ENCODE measurements around the gene ERFE.

The ERFE gene

DNA sequence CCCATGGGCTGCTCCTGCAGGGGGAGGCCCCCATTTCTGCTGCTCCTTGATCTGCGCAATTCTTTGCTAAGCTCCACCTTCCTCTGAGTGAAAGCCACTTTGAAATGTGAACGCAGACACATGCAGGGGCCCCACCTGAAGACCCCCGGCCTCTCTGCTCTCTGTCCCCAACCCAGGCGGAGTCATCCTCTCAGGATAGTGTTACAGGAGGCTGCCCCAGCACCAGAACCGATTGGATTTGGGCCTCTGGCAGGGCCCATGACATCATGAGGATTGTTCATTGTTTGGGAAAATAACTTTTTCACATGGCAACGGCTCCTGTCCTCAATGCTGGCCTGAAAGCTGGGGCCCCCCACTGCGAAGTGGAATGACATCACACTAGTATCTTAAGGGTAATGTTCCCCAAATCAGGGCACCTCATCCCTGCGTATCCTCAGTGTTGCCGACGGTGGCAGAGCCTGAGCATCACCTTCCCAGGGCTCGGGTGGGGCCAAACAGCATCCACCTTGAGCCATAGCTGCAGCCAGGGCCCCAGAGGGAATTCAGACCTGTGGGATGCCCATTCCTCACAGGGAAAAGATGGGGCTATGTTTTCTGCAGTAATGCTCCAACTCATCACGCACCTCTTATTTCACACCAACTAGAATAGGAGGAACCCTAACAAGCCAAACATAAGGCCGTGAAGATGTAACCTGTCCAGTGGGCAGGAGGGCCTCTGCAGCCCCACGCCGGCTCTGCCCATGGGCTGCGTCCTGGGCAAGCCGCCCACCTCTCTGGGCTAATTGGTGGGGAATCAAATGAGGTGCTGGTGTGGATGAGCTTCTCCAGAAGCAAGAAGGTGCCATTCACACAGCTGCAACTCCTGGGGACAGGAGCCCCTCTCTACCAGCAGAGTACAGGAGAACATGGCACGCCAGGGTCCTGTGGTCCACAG lies 2.7 kb upstream of the ERFE start:
- no peak for DNase-seq (ENCODE audit: low read depth)

DNA sequence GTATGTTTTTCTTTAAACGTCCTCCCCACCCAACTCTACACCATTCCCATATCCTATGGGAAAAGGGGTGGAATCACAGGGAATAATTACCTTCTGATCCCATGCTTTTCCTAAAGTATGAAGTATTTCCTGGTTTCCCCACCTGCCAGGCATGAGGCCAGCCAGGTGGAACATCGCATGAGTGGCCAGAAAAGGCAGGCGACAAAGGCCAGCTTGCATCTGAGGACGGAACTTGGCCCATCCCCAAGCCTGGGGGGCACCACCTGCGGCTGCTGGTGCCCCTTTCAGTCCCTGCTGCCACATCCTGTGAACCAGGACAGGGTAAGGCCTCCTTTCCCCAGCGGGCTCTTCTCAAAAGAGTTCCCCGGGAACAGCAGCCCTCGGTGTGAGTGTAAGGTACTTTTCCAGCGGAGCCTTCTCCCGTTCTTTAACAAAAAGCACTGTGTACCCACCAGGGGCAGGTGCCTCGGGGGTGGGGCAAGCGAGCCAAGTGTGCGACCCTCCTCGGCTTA lies 1.2 kb upstream of the ERFE start:
- no peak for DNase-seq (ENCODE audit: low read depth)

DNA sequence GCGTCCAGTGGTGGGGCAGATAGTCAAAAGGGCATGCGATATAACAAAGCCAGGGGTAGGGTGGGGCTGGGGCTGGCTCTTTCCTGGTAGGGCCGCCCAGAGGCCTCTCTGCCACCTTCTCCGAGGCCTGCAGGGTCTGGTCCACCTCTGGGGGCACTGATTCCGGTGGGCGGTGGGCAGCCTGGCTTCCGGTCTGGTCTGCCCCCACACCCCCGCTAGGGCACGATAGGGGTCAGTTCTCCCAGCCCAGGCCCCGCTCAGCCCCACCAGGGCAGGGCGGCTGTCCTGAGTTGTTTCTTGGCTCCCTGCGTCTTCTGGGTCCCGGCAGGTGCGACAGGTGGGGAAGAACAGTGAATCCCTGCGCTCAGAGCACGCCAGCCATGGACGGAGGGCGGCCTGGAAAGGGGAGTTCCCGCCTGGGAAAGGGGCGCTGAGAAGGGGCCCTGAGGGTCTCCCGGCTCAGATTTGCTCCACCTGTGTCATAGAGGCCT lies 707 bp upstream of the ERFE start:
- no peak for DNase-seq (ENCODE audit: low read depth)

DNA sequence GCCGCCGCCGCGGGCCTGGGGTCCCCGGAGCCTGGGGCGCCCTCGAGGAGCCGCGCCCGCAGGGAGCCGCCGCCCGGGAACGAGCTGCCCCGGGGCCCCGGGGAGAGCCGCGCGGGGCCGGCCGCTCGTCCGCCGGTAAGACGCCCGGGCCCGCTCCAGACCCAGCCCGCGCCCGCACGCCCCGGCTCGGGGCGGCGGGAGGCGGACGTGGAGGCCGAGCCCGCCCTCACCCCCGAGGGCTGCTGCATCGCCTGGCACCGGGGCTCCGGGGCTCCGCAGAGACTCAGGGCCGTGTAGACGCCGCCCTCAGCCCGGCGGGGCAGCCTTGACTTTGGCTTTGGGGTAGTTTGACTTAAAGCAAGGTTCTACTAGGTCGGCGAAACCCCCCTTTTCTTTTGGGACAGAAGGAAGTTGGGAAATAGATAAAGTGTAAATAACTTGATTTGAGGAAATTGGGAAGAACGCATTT lies 335 bp downstream of the ERFE start:
- DNase-seq (ENCODE audit: low read depth) = no peak

DNA sequence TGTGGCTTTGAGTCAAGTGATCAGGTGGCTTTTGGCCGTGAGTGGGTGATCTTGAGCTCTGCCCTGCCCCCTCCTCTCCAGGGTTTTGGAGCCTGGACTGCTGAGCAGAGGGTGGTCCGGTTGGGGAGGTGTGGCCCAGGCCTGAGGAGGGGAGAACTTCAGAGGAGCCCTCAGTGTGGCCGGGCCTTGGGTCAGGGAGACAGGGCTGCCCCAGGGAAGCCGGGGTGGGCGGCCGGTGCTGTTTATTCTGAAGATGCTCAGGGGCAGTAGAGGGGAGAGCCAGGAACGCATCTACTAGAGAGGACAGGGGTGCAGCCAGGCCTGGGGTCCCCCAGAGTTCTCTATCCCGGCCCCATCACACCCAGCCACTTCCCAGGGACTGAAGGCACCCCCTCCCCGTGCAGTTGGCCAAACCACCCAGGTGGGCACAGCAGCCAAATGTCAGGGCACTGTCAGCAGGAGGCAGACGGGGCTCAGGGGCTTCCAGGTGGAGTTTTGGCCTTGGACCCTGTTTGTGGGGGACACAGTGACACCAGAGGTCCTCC lies 963 bp downstream of the ERFE start:
- no peak for DNase-seq (ENCODE audit: low read depth)

DNA sequence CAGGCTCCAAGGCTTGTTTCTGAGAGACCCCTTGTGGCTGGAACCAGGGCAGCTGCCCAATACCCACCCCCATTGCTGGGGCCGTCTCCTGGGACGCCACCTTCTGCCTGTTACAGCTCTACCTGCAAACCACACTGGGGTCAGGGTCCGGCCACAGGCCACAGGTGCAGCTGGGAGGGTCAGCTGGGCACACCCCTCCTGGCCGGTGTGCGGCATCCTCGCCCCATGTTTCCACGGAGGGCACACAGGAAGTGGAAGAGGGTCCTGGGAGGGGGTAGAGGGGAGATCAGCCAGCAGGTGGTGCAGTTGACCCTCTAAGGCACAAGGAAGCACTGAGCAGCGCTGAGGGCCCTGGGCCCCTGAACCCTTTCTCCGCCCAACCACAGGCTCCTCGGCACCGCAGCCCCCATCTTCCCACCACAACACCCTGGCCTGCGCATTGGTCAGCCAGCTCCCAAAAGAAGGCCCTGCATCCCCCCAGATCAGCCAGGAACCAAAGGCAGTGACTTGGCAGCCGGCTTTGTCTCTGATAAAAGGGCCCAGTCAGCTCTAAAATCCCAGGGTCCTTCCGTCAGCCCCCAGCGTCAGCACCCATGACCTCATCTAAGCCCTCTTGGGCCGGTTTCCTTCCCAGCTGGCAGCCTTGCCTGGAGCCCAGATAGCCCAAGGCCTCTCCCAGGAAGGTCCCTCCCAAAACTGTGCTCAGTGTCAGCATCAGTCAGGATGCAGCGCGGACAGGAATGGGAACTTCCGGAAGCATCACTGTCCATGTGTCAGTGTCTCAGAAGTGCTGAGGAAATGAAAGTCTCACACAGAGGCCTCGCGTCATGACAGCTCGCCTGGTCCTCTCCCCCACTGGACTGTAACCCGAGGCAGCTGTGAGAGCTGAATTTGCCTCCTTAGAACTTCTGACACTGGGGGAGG lies 1.7 kb downstream of the ERFE start:
- DNase-seq (ENCODE audit: low read depth) = no peak

DNA sequence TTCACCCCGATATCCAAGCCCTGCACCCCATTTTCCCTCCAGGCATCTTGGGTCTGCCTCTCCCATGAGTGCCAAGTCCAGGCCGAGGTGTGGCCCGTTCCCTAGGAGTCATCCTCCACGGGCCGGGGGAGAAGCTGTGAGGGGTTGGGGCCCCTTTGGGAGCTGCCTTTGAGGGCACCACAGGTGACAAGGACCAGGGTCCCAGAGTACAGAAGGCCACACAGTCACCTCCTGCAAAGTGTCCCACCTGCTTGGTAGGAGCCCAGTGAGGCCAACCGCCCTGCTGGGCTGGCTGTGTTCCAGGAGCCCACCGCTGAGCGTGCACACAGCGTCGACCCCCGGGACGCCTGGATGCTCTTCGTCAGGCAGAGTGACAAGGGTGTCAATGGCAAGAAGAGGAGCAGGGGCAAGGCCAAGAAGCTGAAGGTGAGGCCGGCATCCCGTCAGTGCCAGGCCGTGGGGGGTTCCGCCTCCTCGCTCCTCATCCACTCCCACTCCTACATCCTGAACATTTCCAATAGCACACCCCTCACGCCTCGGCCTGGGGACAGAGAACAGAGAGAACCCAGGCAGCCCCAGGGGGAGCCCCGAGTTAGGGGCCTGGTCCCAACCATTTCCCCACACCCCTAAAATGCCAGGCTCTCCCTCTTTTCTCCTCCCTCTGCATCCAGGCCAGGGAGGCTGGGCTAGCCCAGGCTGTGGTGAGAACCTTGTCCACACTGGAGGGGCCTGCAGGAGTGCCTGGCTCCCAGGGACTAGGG lies 2.7 kb downstream of the ERFE start:
- no peak for DNase-seq (ENCODE audit: low read depth)

DNA sequence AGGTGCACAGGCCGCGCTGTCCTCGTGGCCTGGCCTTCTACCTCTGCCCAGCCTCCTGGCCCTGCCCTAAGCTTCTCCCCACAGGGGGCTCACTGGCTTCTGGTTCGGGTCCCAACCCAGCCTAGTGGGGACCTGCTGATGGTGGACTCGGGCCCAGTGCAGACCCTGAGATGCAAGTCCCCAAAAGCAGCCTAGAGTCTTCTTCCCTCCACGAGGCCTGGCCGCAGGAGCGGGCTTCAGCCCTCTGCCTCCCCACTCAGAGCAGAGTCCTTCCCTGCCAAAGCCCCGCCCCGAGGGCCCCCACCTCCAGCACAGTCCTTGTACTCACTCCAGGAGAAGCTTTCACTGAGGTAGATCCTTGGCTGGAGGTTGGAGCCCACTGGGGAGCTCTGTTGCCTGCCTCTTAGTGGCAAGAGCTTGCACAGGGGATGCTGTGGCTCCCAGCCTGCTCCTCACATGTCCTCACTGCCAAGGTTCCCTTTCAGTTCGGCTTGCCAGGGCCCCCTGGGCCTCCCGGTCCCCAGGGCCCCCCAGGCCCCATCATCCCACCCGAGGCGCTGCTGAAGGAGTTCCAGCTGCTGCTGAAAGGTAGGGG lies 3.6 kb downstream of the ERFE start:
- DNase-seq (ENCODE audit: low read depth) = no peak

DNA sequence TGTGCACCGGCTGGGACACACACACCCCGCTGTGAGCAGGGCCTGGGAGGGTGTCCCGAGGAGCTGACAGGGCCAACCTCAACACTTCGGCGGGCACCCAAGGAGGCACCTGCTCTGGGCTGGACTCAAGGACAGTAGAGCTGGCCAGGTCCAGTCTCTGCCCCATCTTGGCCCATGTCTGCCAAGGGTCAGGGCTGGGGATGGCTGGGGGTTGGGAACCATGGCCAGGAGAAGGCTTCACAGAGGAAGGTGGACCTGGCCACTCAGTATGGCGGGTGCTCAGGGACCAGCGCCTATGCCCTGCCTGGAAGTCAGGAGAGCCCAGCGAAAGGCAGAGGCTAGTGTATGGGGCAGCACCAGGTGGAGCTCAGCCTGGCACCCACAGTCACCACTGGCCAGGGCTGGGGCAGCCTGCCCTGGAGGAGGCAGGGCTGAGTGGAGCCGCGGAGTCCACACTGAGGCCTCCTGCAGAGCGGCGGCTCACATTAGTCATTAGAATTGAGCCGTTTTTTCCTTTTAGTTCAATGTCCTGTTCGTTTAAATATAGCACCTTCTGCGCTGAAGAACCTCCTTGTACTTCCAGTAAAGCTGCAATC lies 4.2 kb downstream of the ERFE start:
- DNase-seq (ENCODE audit: low read depth) = no peak

DNA sequence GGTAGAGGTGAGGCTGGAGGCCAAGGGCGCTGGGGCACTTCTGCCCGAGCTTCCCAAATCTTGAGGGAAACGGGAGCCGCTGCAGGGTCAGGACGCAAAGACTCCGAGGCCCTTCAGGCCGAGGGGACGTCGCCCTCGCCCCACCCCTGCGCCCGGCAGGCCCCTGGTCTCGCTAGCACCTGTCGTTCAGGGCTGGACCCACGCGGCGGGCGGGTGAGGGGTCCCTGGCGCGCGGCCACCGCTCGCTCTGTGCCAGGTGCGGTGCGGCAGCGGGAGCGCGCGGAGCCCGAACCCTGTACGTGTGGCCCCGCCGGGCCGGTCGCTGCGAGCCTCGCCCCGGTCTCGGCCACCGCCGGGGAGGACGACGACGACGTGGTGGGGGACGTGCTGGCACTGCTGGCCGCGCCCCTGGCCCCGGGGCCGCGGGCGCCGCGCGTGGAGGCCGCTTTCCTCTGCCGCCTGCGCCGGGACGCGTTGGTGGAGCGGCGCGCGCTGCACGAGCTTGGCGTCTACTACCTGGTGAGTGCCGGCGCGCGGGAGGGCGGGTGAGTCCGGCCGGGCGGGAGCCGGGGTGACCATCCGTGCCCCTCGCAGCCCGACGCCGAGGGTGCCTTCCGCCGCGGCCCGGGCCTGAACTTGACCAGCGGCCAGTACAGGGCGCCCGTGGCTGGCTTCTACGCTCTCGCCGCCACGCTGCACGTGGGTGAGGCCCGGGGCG lies 4.9 kb downstream of the ERFE start:
- no peak for DNase-seq (ENCODE audit: low read depth)

DNA sequence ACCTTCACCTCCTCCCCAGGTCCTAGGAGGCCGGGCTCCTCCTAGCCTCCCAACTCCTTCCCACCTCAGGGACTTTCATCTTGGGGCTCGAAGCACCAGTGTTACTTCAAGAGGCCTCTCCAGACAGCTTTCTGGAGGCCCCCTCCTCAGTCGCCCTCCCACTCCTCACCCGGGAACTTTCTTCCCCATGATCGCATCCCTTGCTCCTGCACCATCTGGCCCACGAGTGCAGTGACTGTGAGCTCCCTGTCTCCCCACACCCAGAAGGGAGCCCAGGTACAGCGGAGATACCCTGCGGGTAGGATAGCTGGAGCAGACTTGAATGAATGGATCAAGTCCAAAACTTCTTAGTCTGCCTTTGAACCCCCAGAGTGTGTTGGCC lies 6.1 kb downstream of the ERFE start:
- no peak for DNase-seq (ENCODE audit: low read depth)

DNA sequence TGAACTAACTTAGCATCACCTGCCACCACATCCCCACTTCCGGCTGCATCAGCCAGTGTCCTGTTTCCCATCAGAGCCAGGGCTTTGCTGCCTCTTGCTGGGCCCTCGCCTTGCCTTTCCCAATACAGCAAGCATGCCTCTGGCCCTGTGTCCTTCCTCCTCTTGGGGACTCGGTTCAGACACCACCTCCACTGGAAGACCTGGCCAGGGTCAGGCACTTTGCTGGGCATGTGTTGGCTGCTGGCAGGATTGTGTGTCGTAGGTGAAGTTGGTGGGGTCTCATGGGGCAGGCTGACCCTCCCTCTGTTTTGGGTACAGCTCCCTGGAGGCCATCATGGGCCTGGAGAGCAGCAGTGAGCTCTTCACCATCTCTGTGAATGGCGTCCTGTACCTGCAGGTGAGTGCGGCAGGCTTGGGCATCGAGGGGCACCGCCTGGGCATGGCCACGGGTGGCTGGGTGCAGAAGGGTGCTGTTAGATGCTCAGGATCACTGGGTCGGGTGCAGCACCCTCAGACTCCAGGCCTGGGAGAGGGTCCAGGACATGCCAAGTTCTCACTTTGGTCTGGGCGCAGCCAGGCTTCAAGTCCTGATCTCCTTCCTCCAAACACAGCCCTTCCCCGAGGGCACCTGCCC lies 6.6 kb downstream of the ERFE start:
- DNase-seq (ENCODE audit: low read depth) = no peak

DNA sequence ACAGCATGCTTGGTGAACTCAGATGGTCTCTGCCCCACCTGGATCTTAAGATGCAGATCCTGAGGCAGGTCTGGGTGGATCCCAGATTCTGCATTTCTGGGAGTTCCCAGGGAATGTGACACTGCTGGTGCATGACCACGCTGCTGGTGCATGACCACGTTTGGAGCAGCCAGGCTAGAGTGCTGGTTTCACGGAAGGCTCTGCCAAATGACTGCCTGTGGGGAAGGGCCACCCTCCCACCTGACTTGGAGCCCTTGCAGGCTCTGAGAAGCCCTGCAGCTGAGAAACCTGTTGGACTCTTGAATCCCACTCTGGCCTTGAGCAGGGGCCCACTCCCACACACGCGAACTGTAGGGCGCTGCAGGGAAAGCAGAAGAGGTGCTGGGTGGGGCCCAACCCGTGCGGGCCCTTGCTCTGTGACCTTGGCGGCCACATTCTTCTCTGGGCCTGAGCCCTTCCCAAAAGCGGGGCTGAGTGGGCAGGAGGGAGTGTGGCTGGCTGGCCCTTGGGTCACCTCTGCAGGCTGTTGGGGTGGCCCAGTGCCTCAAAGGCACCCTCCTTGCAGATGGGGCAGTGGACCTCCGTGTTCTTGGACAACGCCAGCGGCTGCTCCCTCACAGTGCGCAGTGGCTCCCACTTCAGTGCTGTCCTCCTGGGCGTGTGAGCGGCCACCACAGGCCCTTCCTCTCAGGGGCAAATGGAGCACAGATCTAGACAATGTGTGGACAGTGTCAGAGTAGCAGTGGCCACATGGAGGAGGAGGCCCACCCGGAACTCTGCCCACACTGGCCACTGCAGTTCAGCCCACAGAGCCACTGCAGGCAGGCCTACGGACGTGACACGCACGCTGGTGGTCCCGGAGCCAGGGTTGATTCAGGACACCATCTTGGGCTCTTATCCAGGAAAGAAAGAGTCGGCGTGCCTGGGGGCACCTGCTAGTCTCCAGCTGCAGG lies 7.9 kb downstream of the ERFE start:
- no peak for DNase-seq (ENCODE audit: low read depth)

DNA sequence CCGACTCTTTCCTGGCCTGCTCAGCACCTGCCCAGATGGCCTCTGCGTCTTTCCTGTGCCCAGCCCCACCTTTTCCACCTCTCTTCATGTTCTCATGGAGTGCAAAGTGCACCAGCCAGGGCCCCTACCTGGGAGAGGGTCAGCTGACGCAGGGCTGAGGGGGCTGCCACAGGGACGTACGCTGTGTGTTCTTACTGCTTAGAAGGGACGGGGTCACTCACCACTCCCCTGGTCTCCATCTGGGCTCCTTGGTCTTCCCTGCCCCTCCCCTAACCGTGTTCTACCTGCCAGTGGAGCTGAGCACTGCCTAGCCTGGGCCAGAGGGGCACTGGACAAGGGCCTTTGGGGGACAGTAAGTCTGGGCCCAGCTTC lies 8.6 kb downstream of the ERFE start:
- no peak for DNase-seq (ENCODE audit: low read depth)

DNA sequence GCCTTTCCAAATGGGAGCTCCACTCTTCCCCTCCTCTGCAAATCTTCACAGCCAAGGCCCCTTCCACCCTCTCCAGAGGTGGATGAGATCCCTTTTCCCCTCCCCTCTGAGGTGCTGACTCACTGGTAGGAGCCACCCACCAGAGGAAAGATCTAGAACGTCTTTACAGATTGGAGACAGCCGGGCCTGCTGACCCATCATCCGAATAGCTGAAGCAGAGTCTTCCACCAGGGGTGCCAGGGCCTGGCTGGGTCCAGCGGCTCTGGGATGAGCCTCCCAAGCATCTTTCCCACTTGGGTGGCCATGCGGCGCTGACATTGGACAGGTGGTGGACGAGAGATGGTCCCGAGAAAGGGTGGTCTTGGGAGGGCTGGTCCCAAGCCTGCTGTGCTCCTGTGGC lies 9.0 kb downstream of the ERFE start:
- no peak for DNase-seq (ENCODE audit: low read depth)

DNA sequence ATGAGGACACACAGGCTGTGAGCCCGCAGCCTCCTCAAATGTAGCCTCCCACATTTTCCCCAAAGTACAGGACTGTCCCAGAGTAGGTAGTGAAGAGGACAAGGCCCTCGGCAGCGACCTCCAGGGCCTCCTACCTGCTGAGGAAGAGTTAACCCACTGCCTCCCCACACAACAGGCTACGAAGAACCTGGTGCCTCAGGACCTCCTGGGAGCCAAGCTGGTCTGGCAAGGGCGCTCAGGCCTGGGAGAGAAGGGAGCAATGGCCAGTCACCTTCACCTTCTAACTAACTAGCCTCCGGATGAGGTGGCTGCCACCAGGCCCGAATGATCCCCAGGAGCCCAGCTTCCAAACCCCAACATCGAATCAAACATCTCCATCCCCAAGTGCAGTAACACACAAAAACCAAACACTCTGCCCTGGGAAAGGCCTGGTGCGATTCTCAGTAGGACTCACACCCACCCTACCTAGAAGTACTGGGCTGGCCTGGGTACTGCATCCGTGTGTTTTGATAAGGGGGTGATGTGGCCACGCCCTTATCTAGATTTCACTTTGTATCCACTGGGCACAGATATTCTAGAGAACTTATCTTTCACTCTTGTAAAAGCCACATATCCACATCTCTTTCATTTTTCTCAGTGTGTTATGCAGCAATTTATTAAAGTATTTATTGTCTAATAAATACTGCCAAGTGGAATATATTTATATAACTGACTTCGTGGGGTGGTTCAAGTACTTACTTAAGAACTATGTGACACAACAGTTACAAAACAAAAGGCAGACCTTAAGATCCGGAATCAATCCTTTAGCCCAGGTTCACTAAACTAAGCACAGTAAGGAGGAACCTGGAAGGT lies 9.7 kb downstream of the ERFE start:
- DNase-seq (ENCODE audit: low read depth) = no peak

DNA sequence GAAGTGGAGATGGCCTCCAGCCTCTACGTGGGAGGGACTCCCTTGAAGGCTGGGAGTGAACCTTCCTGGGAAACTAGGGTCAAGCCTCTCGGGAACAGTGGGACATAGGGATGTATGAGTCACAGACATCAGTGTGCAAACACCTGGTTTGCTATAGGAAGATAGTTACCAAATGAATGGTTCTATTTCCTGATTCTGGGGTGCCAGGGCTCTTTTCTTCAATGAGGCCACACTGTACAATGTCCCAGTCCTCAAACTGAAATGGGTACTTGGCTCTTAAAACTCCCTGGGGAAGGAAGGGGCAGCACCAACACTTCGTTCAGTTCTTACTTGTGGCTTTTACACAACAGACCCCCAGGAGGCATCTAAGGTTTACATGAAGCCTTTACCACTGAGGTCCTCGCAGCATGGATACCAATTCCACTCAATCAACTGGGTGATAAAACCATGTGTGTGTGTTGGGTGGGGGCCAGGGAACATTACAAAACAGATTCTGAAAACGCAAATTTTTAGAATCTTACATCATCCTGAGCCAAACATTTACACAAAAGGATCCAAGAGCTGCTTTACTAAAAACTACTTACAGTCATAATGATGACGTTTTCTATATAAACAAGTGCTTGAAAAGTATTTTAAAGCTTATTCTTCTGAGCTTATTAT lies 10.4 kb downstream of the ERFE start:
- DNase-seq (ENCODE audit: low read depth) = peak; percentile 90

Data from stromal cell of bone marrow (primary cell).